HG03095 (cell line): Measurements from ENCODE around the gene PODNL1.
"Not testable (repeated sequence)": the region's sequence is repeated elsewhere in the genome, so short reads cannot be mapped to it uniquely, and the experiment has no call there.

Experiments
- ATAC-seq: cut with Tn5 transposase; IDR thresholded peaks from one replicate; pipeline ENCODE4 v1.9.1; 2021; ENCODE audit warnings: moderate library complexity; ENCODE audit not compliant: unreplicated experiment

PODNL1 gene

DNA sequence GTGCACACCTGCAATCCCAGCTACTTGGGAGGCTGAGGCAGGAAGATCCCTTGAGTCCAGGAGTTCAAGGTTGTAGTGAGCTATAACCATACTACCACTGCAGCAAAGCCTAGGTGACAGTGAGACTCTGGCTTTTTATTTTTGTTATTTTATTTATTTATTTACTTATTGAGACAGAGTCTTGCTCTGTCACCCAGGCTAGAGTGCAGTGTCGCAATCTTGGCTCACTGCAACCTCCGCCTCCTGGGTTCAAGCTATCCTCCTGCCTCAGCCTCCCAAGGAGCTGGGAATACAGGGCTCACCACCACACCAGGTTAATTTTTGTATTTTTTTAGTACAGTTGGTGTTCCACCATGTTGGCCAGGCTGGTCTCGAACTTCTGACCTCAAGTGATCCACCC lies 35.3 kb upstream of the PODNL1 start:
- not testable (repeated sequence) for ATAC-seq

DNA sequence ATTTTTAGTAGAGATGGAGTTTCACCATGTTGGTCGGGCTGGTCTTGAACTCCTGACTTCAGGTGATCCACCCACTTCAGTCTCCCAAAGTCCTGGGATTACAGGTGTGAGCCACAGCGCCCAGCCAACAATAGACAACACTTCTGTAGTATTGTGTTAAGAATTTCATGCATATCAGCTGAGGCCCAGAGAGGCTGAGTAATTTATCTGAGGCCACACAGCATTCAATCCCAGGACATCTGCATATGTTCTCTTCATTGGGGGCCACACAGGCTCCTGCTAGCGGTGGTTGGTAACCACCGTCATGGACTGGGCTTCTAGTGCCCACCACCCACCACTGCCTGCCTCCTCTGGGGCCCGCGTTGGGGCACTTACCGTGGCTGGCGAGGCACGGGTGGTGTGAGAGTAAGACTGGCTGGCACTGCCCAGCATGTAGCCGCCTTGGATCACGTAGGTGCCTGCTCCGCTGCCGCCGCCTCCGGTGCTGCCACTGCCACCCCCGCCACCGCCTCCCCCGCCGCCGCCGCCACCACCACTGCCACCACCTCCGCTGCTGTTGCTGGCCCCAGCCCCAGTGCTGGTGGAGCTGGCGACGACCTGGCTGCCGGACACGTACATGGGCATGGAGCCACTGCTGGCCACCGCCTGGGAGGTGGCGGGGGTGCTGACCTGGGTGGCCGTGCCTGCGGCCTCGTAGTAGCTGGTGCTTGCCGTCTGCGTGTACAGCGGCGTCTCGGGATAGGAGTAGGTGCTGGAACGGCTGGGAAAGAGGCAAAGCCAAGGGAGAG lies 34.3 kb upstream of the PODNL1 start:
- no peak for ATAC-seq

- not testable (repeated sequence) for ATAC-seq
Measured at GRCh38 chr19:13971868-13972267, 33.7 kb upstream of the PODNL1 start.

DNA sequence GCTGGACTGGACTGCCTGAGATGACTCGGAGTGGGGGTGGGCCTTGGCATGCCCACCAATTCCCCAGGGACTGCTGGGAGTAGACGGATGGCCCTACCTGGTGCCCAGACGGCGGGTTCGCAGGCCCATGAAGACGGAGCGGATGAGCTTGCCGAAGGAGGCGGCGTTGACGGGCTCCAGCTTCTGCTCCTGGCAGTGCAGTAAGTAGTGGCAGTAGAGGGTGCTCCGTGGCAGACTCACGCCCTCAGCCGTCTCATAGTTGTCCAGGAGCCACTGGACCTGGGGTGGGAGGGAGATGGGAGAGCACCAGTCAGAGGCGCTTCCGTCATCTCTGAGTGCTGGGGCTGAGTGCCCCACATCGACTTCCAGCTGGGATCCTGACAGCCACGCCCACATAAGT lies 31.7 kb upstream of the PODNL1 start:
- no peak for ATAC-seq

DNA sequence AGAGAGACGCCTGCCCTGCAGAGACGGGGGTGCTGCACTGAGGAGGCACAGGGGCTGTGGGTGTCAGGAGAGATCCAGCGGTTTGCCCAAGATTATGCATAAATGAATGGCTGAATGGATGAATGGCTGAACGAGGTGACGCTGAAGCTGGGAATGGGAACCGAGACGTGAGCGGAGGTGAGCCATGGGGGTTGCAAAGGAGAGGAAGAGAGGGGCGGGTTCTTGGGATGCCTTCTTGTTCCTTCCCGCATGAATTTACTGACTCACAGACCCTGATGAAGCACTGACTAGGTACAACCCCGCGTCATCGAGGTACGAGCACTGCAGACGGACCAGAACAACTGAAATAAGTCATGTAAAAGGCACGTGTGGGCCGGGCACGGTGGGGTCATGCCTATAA lies 30.8 kb upstream of the PODNL1 start:
- ATAC-seq = no peak

DNA sequence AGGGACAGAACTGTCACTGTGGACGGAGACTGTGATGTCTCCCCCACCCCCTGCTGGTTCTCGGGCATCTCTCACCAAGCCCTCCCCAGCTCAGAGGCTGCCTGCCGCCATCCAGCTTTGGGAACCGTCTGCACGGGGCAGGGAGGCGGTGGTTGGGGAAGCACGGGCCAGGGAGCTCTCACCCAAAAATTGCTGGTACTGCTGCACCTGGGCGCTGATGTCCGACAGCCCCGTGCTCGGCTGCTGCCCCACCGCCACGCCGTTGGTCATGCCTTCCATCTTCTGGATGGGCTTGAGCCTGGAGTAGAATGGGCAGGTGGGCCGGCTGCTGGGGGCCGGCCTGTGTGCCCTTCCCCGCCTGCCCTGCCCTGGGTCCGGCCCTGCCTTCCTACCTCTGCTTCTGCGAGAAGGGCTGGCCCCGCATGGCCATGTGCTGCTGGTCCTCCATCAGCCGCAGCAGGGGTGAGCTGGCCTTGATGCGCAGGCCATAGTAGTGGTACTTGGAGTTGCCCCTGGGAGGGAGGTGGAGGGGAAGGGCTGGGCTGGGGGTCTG lies 30.2 kb upstream of the PODNL1 start:
- no peak for ATAC-seq

GRCh38 chr19:13967206-13967605 lies 29.0 kb upstream of the PODNL1 start:
- ATAC-seq = not testable (repeated sequence)

- no peak for ATAC-seq
Measured at GRCh38 chr19:13966684-13967128, 28.5 kb upstream of the PODNL1 start.

DNA sequence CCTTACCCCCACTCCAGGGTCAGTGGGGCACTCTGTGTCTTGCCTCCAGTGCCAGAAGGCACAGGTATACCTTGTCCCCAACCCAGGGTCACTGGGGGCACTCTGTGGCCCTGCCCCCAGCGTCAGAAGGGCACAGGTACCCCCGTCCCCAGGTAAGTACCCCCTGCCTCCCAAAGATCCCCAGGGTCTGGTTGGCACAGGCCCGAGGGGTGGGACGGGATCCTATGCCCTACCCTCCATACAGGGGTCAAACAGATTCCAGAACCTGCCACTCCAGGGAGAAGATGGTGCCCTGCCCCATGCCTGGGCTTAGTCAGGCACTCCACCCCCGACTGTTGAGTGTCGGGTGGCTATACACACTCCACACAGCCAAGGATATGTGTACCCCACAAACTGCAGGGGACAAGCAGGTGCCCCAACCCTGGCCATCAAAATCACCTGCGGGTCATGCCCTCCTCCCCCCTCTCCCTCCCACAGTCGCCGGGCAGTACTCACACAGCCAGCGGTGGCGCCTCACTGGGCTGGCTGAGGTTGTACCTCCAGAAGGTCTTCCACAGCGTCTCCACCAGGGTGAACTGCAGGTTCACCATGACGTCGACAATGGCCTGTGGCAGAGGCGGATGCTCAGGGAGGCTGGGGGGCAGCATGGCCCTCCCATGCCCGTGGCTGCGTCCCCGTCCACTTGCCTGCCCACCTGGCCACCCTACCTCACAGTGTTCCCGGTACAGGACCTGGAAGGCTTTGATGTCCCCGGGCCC lies 27.9 kb upstream of the PODNL1 start:
- no peak for ATAC-seq

- ATAC-seq = no peak
Measured at GRCh38 chr19:13965377-13965896, 27.2 kb upstream of the PODNL1 start.

- no peak for ATAC-seq
Measured at GRCh38 chr19:13964776-13965175, 26.6 kb upstream of the PODNL1 start.

DNA sequence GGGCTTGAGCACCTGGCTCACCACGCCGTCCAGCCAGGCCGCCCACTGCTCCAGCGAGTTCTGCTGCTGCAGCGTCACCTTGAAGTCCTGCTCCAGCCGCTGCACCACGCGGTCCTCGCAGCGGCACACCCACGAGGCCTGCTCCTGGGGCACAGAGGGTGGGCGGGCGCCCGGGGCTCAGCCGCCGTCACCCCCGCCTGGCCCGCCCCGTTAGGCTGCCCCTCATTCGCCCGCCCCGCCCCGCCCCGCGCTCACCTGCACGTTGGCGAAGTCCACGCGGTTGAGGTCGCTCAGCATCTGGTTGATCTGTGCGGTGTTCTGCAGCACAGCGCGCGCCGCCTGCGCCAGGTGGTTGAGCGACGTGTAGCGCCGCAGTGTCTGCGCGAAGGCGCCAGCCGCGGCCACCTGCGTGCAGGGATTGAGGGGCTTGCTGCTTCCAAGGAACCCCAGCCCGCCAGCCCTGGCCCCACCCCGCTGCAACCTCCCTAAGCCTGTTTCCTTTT lies 25.4 kb upstream of the PODNL1 start:
- ATAC-seq = no peak

GRCh38 chr19:13962699-13963602 lies 24.7 kb upstream of the PODNL1 start:
- no peak for ATAC-seq

GRCh38 chr19:13961826-13962698 lies 23.8 kb upstream of the PODNL1 start:
- ATAC-seq = no peak

- no peak for ATAC-seq
Measured at GRCh38 chr19:13960863-13961784, 22.9 kb upstream of the PODNL1 start.

- no peak for ATAC-seq
Measured at GRCh38 chr19:13959962-13960862, 22.0 kb upstream of the PODNL1 start.
